COR-L47 (cell line): ENCODE data around the gene RBP5.

ENCODE experiments used
- DNase-seq: peaks from one replicate; lab custom pipeline; 2025; lab: John Stamatoyannopoulos, UW

The RBP5 gene

DNA sequence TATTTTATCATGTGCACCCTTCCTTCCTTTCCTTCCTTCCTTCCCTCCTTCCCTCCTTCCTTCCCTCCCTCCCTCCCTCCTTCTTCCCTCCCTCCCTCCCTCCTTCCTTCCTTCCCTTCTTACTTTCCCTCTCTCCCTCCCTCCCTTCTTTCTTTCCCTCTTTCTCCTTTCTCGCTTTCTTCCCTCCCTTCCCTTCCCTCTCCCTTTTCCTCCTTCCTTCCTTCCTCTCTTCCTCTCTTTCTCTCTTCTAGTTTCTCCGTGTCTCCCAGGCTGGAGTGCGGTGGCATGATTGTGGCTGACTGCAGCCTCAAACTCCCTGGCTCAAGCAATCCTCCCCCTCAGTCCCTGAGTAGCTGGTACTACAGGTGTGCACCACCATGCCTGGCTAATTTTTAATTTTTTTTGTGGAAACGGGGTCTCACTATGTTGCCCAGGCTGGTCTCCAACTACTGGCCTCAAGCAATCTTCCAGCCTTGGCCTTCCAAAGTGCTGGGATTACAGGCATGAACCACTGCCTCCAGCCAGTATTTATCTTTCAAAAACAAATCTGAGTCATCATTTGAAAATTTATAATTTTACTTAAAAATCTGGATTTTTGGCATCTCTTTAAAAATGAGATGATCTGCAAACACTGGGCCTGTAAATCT, 27.5 kb downstream of the RBP5 start:
- no peak for DNase-seq

DNA sequence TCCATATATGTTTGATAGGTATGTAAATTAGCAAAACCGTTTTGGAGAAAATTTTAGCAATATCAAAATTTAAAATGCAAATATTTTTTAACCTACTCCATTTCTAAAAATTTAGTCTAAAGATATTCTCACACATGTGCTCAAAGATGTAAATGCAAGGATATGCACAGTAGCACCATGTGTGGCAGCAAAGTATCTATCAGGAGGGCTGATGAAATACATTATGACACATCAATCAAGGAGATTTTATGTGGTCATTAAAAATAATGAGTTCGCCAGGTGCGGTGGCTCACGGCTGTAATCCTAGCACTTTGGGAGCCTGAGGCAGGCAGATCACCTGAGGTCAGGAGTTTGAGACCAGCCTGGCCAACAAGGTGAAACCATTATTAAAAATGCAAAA, 28.4 kb downstream of the RBP5 start:
- peak; percentile 17 for DNase-seq

DNA sequence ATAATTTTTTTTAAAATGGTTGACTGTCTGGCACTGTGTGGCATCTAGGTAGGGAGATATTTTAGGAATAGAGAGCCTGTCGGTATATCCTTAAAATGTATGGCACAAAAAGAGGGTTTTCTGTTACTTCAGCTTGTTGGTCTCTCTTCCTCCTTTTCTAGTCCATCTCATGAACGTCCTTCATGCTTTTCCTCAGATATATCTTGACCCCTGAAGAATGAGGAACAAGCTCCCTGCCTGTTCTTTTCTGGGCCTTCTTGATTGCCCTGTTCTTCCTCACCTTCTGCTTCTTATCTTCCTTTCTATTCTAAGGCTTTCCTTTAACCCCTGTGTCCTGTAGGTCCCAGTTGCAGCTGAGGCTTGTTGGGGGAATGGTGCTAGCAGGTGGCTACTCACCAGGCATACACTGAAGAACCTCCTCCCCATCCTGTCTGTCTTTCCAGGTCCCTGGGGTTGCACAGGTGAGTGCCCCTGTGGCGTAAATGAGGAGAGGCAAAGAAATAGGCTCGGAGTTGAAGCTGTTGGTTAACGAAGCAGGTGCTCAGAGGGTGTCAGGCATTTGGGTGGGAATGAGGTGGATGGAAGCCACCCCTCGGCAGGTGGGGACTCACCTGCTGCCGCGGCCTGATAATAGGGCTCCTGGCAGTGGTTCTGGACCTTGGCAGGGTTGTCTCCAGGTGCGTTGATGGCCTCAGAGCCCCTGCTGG, 29.2 kb downstream of the RBP5 start:
- peak; percentile 57 for DNase-seq

GRCh38 chr12:7096979-7097378, 31.7 kb downstream of the RBP5 start:
- DNase-seq: no peak

DNA sequence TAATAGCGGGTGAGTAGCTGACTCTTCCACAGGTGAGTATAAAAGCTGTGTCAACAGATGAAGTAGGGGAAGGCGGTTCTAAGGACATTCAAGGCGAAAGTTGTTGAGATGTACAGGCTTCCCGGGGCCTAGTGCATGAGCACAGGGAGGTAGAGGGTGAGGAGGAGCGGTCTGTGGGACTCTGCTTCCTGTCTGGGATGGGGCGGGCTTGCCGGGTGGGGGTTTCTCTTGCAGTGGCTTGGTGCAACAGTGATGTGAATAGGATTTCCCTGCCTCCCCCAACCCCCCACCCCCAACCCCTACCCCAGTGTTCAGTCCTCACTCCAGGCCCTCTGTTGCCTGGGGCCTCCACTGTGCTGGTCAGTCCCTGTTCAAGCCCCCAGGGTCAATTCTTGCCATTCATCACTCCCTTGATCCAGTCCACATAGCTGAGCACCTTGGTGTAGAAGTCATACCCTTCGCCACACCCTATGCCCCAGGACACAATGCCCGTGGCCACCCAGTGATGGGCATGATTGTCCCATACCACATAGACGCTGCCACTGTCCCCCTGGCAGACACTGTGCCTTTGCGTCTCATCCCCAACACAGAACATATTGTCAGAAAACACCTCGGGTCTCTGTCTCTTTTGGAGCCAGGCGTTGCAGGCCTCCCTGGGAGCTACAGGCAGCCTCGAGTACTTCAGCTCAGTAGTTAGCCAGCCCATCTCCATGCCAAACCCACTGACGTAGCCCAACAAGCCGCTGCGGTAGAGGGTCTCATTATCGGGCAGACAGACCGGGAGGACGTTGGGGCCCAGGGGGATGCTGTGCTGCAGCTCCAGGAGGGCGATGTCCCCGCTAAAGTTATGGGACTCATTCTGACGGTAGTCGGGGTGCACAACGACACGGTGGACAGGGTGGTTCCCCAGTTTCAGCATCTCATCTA, 32.4 kb downstream of the RBP5 start:
- no peak for DNase-seq

GRCh38 chr12:7093892-7094291, 34.8 kb downstream of the RBP5 start:
- DNase-seq: no peak

- no peak for DNase-seq
Observed at GRCh38 chr12:7093486-7093885, 35.2 kb downstream of the RBP5 start.

- no peak for DNase-seq
Observed at GRCh38 chr12:7092986-7093460, 35.7 kb downstream of the RBP5 start.

DNA sequence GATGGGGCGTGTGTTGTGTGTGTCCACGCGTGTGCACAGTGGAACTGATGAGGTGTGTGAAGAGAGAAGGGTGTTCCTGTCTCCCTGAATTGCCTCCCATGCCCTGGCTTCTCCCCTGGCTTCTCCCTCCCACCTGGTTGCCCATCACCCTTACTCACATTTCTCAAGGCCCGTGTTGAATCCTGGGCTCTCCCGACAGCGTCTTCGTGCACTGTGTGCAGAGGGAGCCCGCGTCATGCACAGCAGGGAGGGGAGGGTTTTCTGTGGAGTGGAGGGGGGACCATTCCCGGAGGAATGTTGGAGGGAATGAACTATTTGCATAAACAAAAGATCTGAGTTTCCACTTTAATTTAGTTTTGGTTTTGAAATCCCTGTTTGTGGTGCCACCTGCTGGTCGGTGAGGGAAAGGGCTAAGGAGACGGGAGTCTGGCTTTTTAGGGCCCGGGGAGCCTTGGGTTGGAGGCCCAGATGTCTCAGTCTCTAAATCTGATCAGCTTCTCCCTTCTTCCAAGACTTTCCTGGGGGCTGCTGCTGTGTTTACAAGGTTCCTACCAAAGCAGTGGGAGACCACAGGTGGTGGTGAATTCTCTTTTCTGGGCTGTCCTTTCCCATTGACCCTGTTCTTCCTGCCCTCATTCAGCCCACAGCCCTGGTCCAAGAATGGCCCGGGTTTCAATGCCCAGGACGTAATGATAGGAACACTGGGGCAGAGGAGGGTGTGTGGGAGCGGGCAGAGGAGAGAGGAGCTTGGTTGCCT, 36.3 kb downstream of the RBP5 start, which contains the start of gene C1R:
Gene C1R, minus strand, starts transcription at position 217 of the 757 bp plus-strand sequence. Its CDS starts 57 bp downstream, at position 160.
- no peak for DNase-seq

DNA sequence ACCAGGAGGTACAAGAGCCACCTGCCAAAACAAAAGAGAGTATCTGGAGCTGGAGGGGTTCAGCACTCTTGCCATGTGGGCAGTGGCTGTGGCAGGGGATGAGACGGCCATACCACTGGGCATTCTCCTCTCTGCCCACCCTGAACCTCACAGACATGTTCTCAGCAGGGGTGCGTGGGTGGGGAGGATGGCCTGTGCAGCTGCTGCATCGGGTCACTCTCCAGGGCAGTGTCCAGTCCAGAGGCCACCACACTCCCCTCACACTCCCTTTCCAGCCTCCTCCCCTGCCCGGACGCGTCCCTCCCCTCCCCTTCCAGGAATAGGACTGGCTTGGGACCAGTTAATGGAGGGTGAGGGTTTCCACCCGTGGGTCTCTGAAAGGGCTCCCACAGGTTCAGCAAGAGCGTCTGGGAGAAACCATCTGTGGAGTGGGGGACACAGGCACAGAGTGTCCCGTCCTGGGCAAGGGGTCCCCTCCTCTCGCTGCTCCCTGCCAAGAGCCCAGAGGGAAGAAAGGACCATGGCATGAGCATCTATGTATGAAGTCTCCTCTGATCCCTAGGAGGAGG, 36.9 kb downstream of the RBP5 start:
- no peak for DNase-seq

- no peak for DNase-seq
Observed at GRCh38 chr12:7091171-7091570, 37.5 kb downstream of the RBP5 start.

DNA sequence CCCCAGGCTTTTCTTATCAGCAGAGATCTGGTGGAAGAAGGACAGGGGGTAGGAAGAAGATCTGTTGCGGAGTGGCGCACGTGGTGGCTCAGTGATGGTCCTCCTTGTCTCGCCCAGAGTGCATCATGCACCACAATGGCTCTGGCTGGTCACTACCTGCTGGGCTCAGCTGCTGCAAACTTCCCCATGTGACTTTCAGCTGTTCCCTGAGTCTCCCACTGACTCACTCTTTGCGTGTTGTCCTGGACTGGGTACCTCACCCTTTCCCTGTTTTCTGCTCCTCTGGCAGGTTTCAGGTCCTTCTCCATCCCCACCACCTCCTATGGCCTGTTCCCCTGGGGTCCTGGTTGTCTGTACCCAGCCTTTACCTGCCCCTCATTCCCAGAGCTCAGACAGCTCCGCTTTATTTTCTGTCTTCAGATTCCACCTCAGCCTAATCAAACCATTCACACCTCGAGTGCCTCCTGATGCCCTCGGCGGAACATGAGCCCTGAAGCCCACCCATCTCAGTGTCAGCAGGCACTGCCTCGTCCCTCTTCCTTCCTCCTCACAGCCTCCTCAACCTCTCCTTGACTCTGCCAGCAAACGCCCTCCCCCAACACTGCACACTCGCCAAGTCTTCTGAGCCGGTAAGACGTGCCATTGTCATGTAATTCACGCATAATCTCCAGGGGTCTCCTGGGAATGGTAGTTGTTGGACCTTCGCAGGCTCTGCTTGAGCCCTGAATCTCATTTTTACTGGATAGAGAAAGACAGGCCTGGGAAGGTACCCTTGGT, 38.3 kb downstream of the RBP5 start:
- DNase-seq: no peak

- DNase-seq: no peak
Observed at GRCh38 chr12:7089196-7089871, 39.4 kb downstream of the RBP5 start.

DNA sequence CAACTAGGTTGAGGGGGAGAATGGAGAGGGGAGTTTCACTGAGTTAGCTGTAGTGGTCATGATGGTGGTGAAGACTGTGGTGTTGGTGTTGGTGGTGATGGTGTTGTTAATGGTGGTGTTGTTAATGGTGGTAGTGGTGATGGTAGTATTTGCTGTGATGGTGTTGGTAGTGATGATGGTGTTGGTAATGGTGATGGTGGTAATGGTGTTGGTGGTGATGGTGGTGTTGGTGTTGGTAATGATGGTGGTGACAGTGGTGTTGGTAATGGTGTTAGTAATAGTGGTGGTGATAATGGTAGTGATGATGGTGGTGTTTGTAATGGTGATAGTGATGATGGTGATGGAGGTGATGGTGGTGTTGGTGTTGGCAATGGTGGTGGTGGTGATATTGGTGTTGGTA, 45.6 kb downstream of the RBP5 start:
- DNase-seq: no peak

DNA sequence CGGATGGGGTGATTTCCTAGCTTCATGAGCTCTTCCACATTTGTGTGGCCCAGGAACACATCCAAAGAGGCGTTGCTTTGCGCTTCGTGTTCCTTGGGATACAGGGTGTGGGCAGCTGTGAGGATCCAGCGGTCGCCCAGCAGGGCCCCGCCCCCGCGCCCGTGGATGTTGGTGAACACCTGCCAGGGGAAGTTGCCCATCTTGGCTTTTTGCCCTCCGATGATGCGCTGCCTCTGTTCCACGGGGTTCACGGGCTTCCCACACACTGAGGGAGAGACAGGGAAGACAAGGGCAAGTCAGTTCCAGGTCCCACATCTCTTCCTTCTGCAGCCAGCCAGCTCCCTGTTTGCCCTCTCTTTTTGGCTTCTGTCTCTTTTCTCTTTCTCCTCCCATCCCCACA, 47.7 kb downstream of the RBP5 start:
- no peak for DNase-seq

GRCh38 chr12:7079826-7080125, 48.9 kb downstream of the RBP5 start:
- DNase-seq: no peak

- DNase-seq: no peak
Observed at GRCh38 chr12:7078163-7078562, 50.5 kb downstream of the RBP5 start.

DNA sequence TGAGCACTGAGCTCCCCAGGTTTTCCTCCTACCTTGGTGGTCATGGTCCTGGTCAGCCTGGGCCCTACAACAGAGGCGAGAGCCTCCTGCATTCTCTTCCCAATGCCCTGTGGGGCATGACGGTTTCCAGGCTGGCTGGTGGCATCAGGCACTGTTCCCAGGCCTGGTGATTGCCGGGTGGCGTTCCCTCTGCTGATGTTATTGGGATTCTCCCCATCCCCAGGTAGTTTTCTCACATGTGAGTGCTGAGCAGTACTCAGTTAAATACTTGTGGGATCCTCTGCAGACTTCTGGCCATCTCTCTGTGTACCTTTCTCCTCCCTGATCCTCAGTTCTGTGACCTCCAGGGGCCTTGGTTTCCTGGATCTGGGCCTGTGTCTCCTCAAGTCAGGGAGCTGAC, 52.2 kb downstream of the RBP5 start:
- DNase-seq: no peak

- no peak for DNase-seq
Observed at GRCh38 chr12:7075939-7076338, 52.8 kb downstream of the RBP5 start.

- DNase-seq: no peak
Observed at GRCh38 chr12:7075518-7075917, 53.2 kb downstream of the RBP5 start.
